Measurements from ENCODE around the gene ATP10D. TPM values are rescaled to one million over a fixed set of nuclear protein-coding genes. Genes with fewer than 3 reads are reported as not detected.

Gene ATP10D
- polyA plus RNA-seq, 1 of the 3 experiments (the other 2 are of a cell fraction): 7.9 TPM

DNA sequence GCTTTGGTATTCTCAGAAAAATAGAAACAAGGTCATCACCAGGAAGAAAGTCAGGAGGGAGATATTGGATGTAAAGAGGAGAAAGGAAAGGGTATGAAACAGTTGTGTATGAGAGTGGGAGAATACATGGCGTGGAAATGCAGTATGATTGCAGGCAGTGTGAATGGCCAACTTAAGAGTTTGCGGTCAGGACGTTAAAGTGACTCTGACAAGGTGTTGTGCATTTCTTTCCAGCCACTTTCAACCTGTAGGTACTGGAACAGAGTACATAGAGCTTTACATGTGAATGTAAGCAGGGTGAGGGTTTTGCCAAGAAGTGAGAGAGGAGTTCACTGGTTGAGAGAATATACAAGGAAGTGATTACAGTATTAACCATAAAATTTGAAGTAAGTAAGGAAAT is 15.7 kb downstream of the ATP10D start:
- WGBS (ENCODE audit: low lambda C conversion rate): 60% methylated on average over 3 of the region's 3 CpGs
- Histone ChIP-seq H3K36me3 (replicated peaks in 1 of 2; ENCODE audit: control insufficient read depth in 1 of 2, insufficient read depth in 2 of 2, low read length in 1 of 2) (peaks cover 3 to 5% of the 10 kb centered on the region in 2 experiments), H3K4me3 (ENCODE audit: low read depth in 2 of 2, low read length in 1 of 2) (no peak overlapping the region), H3K79me2 (ENCODE audit: insufficient read depth) (peaks cover 5% of the 10 kb centered on the region; the same call in 1 of the 2 replicates), H3K9me3 (no peaks in the 10 kb centered on the region), H3K9me2 (no peaks in the 10 kb centered on the region), H3K27ac (ENCODE audit: low read depth in 2 of 2, low read length in 1 of 2) (no peak overlapping the region), H2AFZ (ENCODE audit: low read depth) (no peak overlapping the region), H3K9ac (no peak overlapping the region), H3K4me2 (no peak overlapping the region), H3K4me1 (ENCODE audit: control insufficient read depth in 1 of 2, insufficient read depth in 2 of 2, low read depth in 1 of 2, low read length in 1 of 2) (peaks cover 0 to 4% of the 10 kb centered on the region in 2 experiments; a peak in 2 of 4 replicates), H4K20me1 (ENCODE audit: insufficient read depth) (no peaks in the 10 kb centered on the region), H3F3A (replicated peaks; ENCODE audit: insufficient read depth) (no peaks in the 10 kb centered on the region), H3K27me3 (ENCODE audit: insufficient read depth) (no peaks in the 10 kb centered on the region)
- ChIA-PET CTCF (interaction anchor here (1.5 kb wide), 1 partner anchor 17 kb away, joined by 4 read pairs; no protein-coding TSS in a partner anchor), POLR2A (no interaction called here)
- no peak for DNase-seq
- no peak for TF ChIP-seq RAD21 (IDR thresholded peaks at IDR 0.05; ENCODE audit: low read length)
- no peak for TF ChIP-seq MXI1 (IDR thresholded peaks at IDR 0.05; ENCODE audit: low read depth, low read length)
- no peak for TF ChIP-seq IRF3 (IDR thresholded peaks at IDR 0.05; ENCODE audit: low read depth, low read length)
- TF ChIP-seq POLR2AphosphoS5 (IDR thresholded peaks at IDR 0.05; ENCODE audit: low read depth, low read length): no peak
- TF ChIP-seq, protein P1, sequence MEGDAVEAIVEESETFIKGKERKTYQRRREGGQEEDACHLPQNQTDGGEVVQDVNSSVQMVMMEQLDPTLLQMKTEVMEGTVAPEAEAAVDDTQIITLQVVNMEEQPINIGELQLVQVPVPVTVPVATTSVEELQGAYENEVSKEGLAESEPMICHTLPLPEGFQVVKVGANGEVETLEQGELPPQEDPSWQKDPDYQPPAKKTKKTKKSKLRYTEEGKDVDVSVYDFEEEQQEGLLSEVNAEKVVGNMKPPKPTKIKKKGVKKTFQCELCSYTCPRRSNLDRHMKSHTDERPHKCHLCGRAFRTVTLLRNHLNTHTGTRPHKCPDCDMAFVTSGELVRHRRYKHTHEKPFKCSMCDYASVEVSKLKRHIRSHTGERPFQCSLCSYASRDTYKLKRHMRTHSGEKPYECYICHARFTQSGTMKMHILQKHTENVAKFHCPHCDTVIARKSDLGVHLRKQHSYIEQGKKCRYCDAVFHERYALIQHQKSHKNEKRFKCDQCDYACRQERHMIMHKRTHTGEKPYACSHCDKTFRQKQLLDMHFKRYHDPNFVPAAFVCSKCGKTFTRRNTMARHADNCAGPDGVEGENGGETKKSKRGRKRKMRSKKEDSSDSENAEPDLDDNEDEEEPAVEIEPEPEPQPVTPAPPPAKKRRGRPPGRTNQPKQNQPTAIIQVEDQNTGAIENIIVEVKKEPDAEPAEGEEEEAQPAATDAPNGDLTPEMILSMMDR (IDR thresholded peaks at IDR 0.05): no peak
- TF ChIP-seq RXRA (IDR thresholded peaks at IDR 0.05; ENCODE audit: borderline replicate concordance, low read depth): no peak
- TF ChIP-seq EZH2phosphoT487 (IDR thresholded peaks at IDR 0.05; ENCODE audit: borderline replicate concordance, low read depth): no peak
- TF ChIP-seq USF2 (IDR thresholded peaks at IDR 0.05; ENCODE audit: borderline replicate concordance, low read depth, low read length): no peak
- no peak for TF ChIP-seq ELF1 (IDR thresholded peaks at IDR 0.05)
- no peak for TF ChIP-seq FOXJ3 (CRISPR knock-in tag; IDR thresholded peaks at IDR 0.05)
- TF ChIP-seq TAF1 (IDR thresholded peaks at IDR 0.05; ENCODE audit: borderline replicate concordance, low read depth, low read length): no peak
- no peak for TF ChIP-seq MEF2A (IDR thresholded peaks at IDR 0.05; ENCODE audit: borderline replicate concordance, low read depth)

GRCh38 chr4:47505147-47505546 is 20.1 kb downstream of the ATP10D start:
- no peak for DNase-seq
- H3F3A ChIP-seq (replicated peaks; ENCODE audit: insufficient read depth): no peaks in the 10 kb centered on the region
- no peak overlapping the region for H3K27ac ChIP-seq (ENCODE audit: low read depth in 2 of 2, low read length in 1 of 2)
- H3K4me3 ChIP-seq (ENCODE audit: low read depth in 2 of 2, low read length in 1 of 2): no peak overlapping the region
- no peaks in the 10 kb centered on the region for H3K9me2 ChIP-seq
- peaks cover 2% of the 10 kb centered on the region in 2 experiments; a peak in 3 of 4 replicates for H3K4me1 ChIP-seq (ENCODE audit: control insufficient read depth in 1 of 2, insufficient read depth in 2 of 2, low read depth in 1 of 2, low read length in 1 of 2)
- no peaks in the 10 kb centered on the region; the same call in 1 of the 2 replicates for H3K79me2 ChIP-seq (ENCODE audit: insufficient read depth)
- no peaks in the 10 kb centered on the region for H4K20me1 ChIP-seq (ENCODE audit: insufficient read depth)
- no peak overlapping the region for H2AFZ ChIP-seq (ENCODE audit: low read depth)
- POLR2A ChIA-PET: no interaction called here
- CTCF ChIA-PET: interaction anchor here (2.0 kb wide), 1 partner anchor 13 kb away, joined by 4 read pairs; no protein-coding TSS in a partner anchor
- no peaks in the 10 kb centered on the region for H3K9me3 ChIP-seq
- H3K9ac ChIP-seq: no peak overlapping the region
- no peaks in the 10 kb centered on the region for H3K27me3 ChIP-seq (ENCODE audit: insufficient read depth)
- no peak overlapping the region for H3K4me2 ChIP-seq
- H3K36me3 ChIP-seq (replicated peaks in 1 of 2; ENCODE audit: control insufficient read depth in 1 of 2, insufficient read depth in 2 of 2, low read length in 1 of 2): no peaks in the 10 kb centered on the region
- WGBS (ENCODE audit: low lambda C conversion rate): 54% methylated on average over 3 of the region's 3 CpGs
- no peak for TF ChIP-seq GABPA (IDR thresholded peaks at IDR 0.05; ENCODE audit: low read depth)
- no peak for TF ChIP-seq SMC3 (IDR thresholded peaks at IDR 0.05; ENCODE audit: low read depth, low read length)
- TF ChIP-seq, protein P1 (IDR thresholded peaks at IDR 0.05): no peak
- no peak for TF ChIP-seq NFIC (IDR thresholded peaks at IDR 0.05; ENCODE audit: borderline replicate concordance)
- no peak for TF ChIP-seq TEAD4 (IDR thresholded peaks at IDR 0.05; ENCODE audit: borderline replicate concordance, insufficient read depth)
- TF ChIP-seq TCF12 (IDR thresholded peaks at IDR 0.05): no peak
- TF ChIP-seq RFX5 (IDR thresholded peaks at IDR 0.05; ENCODE audit: low read length): no peak
- no peak for TF ChIP-seq RXRA (IDR thresholded peaks at IDR 0.05; ENCODE audit: borderline replicate concordance, low read depth)
- TF ChIP-seq GATA2 (CRISPR knock-in tag; IDR thresholded peaks at IDR 0.05): no peak
- TF ChIP-seq FOSL2 (IDR thresholded peaks at IDR 0.05; ENCODE audit: borderline replicate concordance, low read depth): no peak
- no peak for TF ChIP-seq RAD21 (IDR thresholded peaks at IDR 0.05; ENCODE audit: low read length)
